Chondrocyte (in vitro differentiated cells): ENCODE results near the gene PTPRN2. TPM values are rescaled to one million over a fixed set of nuclear protein-coding genes. Genes with fewer than 3 reads are reported as not detected.

ENCODE experiments used
- DNase-seq: peaks from one replicate; pipeline ENCODE4 v3.0.0; 2021; ENCODE audit warnings: mixed read lengths, low spot score
- H3K27ac Mint-ChIP-seq: one replicate; pipeline ENCODE4 v1.8.0; 2021; ENCODE audit warnings: mild to moderate bottlenecking, moderate library complexity, mixed read lengths; ENCODE audit not compliant: unreplicated experiment
- H3K27me3 Mint-ChIP-seq: 2 replicates; pipeline ENCODE4 v1.8.0; 2021; ENCODE audit warnings: low read depth, mixed read lengths
- H3K36me3 Mint-ChIP-seq: 2 replicates; pipeline ENCODE4 v1.8.0; 2021; ENCODE audit warnings: low read depth, mixed read lengths
- H3K4me1 Mint-ChIP-seq: 2 replicates; pipeline ENCODE4 v1.8.0; 2021; ENCODE audit warnings: low read depth, mild to moderate bottlenecking, mixed read lengths
- H3K4me3 Mint-ChIP-seq: one replicate; pipeline ENCODE4 v1.8.0; 2021; ENCODE audit warnings: mild to moderate bottlenecking, moderate library complexity, mixed read lengths; ENCODE audit not compliant: unreplicated experiment
- H3K9me3 Mint-ChIP-seq: 2 replicates; pipeline ENCODE4 v1.8.0; 2021; ENCODE audit warnings: low read depth, mixed read lengths
- total RNA-seq: library from RNA; stranded (reverse); gene quantifications from 3 replicates; pipeline ENCODE4 v1.2.1, GENCODE V29; 2021
- TF ChIP-seq, protein P1 (sequence below): fragments of 200-600 bp; sonication (generic); IDR thresholded peaks from 2 replicates; pipeline ENCODE4 v1.5.0; 2021; ENCODE audit warnings: antibody characterized with exemption, mild to moderate bottlenecking, moderate library complexity

PTPRN2 gene
- total RNA-seq, 1 donor from 2014 or later = 0.30 TPM

DNA sequence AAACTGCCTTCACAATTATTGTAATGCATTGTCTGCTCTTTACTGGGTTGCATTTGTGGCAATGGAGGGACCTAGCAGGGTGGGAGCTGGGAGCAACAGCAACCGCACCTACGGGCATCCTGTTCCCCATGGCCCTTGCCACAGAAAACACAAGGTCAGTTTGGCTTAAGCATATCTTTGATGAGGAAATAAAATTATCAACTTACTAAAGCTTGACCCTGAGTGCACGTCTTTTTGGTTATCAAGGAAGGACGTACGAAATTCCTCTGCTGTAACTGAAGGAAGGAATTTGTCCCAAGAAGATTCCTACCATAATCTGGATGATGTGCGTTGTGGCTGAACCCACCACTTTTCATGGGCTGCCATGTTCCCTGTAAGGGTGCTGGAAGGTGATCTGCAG is 19.9 kb upstream of the PTPRN2 start:
- DNase-seq = no peak
- H3K27ac Mint-ChIP-seq = no peak overlapping the region
- H3K4me3 Mint-ChIP-seq = no peak overlapping the region
- no peaks in the 10 kb centered on the region for H3K36me3 Mint-ChIP-seq
- no peaks in the 10 kb centered on the region for H3K9me3 Mint-ChIP-seq
- TF ChIP-seq, protein P1, sequence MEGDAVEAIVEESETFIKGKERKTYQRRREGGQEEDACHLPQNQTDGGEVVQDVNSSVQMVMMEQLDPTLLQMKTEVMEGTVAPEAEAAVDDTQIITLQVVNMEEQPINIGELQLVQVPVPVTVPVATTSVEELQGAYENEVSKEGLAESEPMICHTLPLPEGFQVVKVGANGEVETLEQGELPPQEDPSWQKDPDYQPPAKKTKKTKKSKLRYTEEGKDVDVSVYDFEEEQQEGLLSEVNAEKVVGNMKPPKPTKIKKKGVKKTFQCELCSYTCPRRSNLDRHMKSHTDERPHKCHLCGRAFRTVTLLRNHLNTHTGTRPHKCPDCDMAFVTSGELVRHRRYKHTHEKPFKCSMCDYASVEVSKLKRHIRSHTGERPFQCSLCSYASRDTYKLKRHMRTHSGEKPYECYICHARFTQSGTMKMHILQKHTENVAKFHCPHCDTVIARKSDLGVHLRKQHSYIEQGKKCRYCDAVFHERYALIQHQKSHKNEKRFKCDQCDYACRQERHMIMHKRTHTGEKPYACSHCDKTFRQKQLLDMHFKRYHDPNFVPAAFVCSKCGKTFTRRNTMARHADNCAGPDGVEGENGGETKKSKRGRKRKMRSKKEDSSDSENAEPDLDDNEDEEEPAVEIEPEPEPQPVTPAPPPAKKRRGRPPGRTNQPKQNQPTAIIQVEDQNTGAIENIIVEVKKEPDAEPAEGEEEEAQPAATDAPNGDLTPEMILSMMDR = no peak
- no peaks in the 10 kb centered on the region for H3K4me1 Mint-ChIP-seq
- no peaks in the 10 kb centered on the region for H3K27me3 Mint-ChIP-seq

DNA sequence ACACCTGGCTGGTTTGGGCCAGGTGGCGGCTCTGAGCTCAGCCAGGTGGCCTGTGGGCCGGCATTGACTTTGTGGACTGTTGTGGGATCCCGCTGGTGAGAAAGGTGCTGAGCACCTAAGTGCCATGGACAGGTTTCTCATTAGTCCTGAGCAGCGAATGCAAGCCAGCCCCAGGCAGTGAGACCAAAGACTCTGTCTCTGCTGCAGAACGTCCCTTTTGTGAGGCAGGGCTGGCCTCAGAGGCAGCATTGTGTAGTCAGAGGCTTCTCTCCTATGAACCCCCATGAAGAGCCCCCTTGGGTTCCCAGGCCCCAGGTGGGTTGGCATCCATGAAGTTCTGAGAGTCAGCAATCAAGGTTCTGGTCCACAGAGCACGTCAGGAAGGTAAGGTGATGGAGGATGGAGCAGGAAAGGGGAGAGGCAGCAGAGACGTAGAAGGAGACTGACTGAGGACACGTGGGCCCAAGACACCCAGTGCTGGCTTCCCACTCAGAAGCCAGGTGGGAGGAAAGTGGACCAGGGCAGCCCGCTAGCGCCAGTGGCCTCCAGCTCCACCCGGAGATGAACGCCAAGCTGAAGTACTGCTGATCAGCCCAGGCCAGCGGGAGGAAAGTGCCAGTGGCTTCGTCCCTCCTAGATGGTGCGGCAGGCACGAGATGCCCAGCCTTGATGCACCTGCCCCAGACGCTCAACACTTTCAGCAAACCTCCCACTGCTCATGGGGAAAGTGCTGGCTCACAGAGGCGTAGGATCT is 19.2 kb upstream of the PTPRN2 start:
- H3K27ac Mint-ChIP-seq = no peak overlapping the region
- H3K36me3 Mint-ChIP-seq = no peaks in the 10 kb centered on the region
- H3K27me3 Mint-ChIP-seq = no peaks in the 10 kb centered on the region
- no peak for DNase-seq
- TF ChIP-seq, protein P1 = no peak
- no peak overlapping the region for H3K4me3 Mint-ChIP-seq
- no peaks in the 10 kb centered on the region for H3K4me1 Mint-ChIP-seq
- H3K9me3 Mint-ChIP-seq = no peaks in the 10 kb centered on the region

DNA sequence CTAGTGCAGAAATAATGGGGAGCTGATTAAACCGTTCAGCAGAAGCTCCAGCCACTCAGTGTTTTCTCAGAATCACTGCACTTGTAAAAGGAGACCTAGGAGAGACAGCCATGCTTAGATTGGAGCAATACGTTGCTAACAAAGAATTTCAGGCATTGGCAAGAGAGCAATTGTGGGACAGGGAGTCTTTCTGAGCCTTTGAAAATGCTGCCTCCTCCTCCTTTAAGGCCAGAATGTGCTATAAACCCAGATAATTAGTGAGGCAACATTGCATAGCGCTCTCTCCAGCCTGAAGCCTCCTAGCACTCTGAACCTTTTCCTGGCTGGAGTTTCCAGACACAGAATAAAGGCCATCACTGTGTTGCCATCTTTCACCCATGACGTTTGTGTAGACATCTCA is 18.5 kb upstream of the PTPRN2 start:
- H3K36me3 Mint-ChIP-seq = no peaks in the 10 kb centered on the region
- no peaks in the 10 kb centered on the region for H3K27me3 Mint-ChIP-seq
- H3K9me3 Mint-ChIP-seq = no peaks in the 10 kb centered on the region
- no peak for DNase-seq
- no peak overlapping the region for H3K27ac Mint-ChIP-seq
- no peaks in the 10 kb centered on the region for H3K4me1 Mint-ChIP-seq
- TF ChIP-seq, protein P1 = no peak
- no peak overlapping the region for H3K4me3 Mint-ChIP-seq

DNA sequence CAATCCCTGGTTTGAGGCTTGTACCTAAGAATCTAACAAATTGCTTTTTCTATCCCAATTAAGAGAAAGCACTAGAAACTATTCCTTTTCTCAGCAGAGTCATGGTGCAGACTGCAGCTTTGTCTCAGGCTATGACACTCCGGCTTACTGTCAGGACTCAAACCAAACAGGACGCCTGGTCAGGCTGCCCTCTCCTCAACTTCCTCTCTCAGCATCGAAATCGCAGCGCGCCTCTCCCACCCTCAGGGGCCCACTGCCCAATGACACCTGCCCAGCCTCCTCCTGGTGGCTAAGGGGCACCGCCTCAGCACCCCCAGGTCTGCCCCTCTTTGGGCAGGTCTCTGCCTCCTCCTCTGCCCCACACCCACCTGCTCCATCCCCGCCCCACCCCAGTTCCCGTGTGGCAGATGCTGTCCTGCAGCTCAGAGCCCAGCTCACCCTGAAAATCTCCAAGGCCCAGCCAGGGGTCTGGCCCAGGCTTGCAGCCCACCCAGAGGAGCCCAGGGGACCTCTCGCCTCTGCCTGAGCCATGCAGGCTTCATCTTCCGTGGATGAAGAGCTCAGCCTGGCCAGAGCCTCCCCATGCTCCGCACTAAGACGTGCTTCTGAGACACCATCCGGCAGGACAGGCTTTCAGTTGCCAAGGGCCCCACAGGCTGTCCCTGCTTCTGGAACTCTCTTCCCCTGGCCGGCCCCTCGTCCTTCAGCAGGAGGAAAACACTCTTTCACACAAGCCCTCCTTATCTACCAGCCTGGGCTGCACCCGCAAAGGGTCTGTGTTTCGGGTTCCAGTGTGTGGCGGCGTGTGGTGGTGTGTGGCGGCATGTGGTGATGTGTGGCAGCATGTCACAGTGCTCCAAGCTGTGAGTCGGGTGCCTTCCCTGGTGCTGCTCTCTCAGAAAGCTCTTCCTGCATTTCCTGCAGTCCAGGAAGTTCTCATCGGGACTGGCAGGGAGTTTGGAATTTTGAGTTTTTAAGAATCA is 16.4 kb upstream of the PTPRN2 start:
- Mint-ChIP-seq H3K9me3 (no peaks in the 10 kb centered on the region), H3K4me3 (no peak overlapping the region), H3K27me3 (no peaks in the 10 kb centered on the region), H3K4me1 (no peaks in the 10 kb centered on the region), H3K36me3 (no peaks in the 10 kb centered on the region), H3K27ac (no peak overlapping the region)
- TF ChIP-seq, protein P1 = no peak
- no peak for DNase-seq
